ENCODE measurements around the gene NCLN. TPM values are rescaled to one million over a fixed set of nuclear protein-coding genes. Genes with fewer than 3 reads are reported as not detected.

Gene NCLN
- total and polyA plus RNA-seq, 3 donors from 2014 or later, result 50.2 to 65.5 (median 65.3) TPM

- H3K9me3 ChIP-seq, result no peaks in the 10 kb centered on the region
- no peaks in the 10 kb centered on the region for H3K27me3 ChIP-seq
- no peaks in the 10 kb centered on the region for H3K4me1 ChIP-seq
- no peaks in the 10 kb centered on the region for H3K36me3 ChIP-seq (ENCODE audit: low read depth, missing control alignments)
- intact Hi-C loops (cut with DNase I; ENCODE audit: low total_unique reads), result no loop called here
- no peak for DNase-seq
- WGBS, 2 donors, result 92 to 94% methylated on average over 16 to 33 of the region's 33 CpGs
- H3K4me3 ChIP-seq, result no peak overlapping the region
- TF ChIP-seq POLR2A (IDR thresholded peaks at IDR 0.05) (no peak), CTCF (IDR thresholded peaks at IDR 0.05) (no peak)
- H3K27ac ChIP-seq, result no peak overlapping the region
These were observed 22.8 kb downstream of the NCLN start for GRCh38 chr19:3208317-3209207.

- H3K4me1 ChIP-seq, result no peaks in the 10 kb centered on the region
- peak; percentile 43 for DNase-seq
- H3K9me3 ChIP-seq, result no peaks in the 10 kb centered on the region
- intact Hi-C loops (cut with DNase I; ENCODE audit: low total_unique reads), result no loop called here
- H3K27ac ChIP-seq, result no peak overlapping the region
- WGBS, 2 donors, result 55 to 60% methylated on average over 19 to 20 of the region's 20 CpGs
- no peaks in the 10 kb centered on the region for H3K36me3 ChIP-seq (ENCODE audit: low read depth, missing control alignments)
- no peak overlapping the region for H3K4me3 ChIP-seq
- TF ChIP-seq CTCF (IDR thresholded peaks at IDR 0.05) (peak in 2 of 3 experiments; percentile 28 to 38), POLR2A (IDR thresholded peaks at IDR 0.05) (no peak)
- no peaks in the 10 kb centered on the region for H3K27me3 ChIP-seq
These were observed 24.8 kb downstream of the NCLN start for GRCh38 chr19:3210347-3211017.

DNA sequence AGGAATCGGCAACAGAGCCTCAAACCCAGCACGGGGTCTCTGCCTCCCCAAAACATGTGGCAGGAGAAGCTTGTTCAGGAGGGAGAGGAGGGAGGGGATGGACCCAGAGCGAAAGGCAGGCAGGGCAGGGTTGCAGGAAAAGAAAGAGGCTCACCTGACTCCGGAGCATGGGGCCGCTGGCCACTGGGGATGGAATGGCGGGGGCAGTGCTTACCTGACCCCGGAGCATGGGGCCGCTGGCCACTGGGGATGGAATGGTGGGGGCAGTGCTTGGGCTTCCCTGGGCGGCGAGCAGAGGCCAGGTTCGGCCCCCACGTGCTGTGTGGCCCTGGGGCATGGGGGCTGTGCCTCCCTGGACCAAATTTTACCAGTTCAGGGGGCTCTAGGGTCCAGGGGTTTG is 25.5 kb downstream of the NCLN start:
- 49 to 50% methylated on average over 7 to 12 of the region's 12 CpGs for WGBS, 2 donors
- no peaks in the 10 kb centered on the region for H3K4me1 ChIP-seq
- TF ChIP-seq CTCF (IDR thresholded peaks at IDR 0.05) (no peak), POLR2A (IDR thresholded peaks at IDR 0.05) (no peak)
- H3K36me3 ChIP-seq (ENCODE audit: low read depth, missing control alignments), result no peaks in the 10 kb centered on the region
- no peaks in the 10 kb centered on the region for H3K27me3 ChIP-seq
- H3K4me3 ChIP-seq, result no peak overlapping the region
- H3K9me3 ChIP-seq, result no peaks in the 10 kb centered on the region
- intact Hi-C loops (cut with DNase I; ENCODE audit: low total_unique reads), result no loop called here
- no peak overlapping the region for H3K27ac ChIP-seq
- no peak for DNase-seq

DNA sequence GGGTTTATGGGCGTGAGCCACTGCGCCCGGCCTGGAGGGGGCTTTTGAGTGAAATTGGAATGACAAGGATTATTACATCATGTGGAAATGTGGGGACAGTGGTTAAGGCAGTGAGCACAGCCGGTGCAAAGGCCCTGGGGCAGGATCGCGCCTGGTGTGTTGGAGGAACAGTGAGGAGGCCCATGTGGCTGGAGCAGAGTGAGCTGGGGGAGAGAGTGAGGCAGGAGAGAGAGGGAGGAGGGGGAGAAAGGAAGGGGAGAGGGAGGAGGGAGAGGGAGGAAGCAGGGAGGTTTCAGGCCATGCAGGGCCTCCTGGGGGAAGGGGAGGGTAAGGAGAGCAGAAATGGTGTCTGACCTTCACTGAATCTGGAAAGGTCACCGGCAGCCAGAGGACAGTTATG is 27.4 kb downstream of the NCLN start:
- no peaks in the 10 kb centered on the region for H3K36me3 ChIP-seq (ENCODE audit: low read depth, missing control alignments)
- no peaks in the 10 kb centered on the region for H3K27me3 ChIP-seq
- H3K4me3 ChIP-seq, result no peak overlapping the region
- H3K9me3 ChIP-seq, result no peaks in the 10 kb centered on the region
- DNase-seq, result no peak
- intact Hi-C loops (cut with DNase I; ENCODE audit: low total_unique reads), result no loop called here
- TF ChIP-seq POLR2A (IDR thresholded peaks at IDR 0.05) (no peak), CTCF (IDR thresholded peaks at IDR 0.05) (no peak)
- H3K27ac ChIP-seq, result no peak overlapping the region
- 91 to 94% methylated on average over 7 of the region's 7 CpGs for WGBS, 2 donors
- H3K4me1 ChIP-seq, result no peaks in the 10 kb centered on the region

Measured in testis (tissue), 3 donors.